Stimulated activated CD4-positive, alpha-beta T cell treated with anti-CD3 and anti-CD28 coated beads, TNF-alpha, amount 100 ng/mL, for 48 hours (primary cell): ENCODE results near the gene TM6SF1.
"Not testable (repeated sequence)": the region's sequence is repeated elsewhere in the genome, so short reads cannot be mapped to it uniquely, and the experiment has no call there.

Experiments
- DNase-seq, 3 donors: peaks; one replicate each; pipeline ENCODE4 v3.0.0-alpha.2; 2020; ENCODE audit warnings: low read depth in 3 of 3

The TM6SF1 gene

DNA sequence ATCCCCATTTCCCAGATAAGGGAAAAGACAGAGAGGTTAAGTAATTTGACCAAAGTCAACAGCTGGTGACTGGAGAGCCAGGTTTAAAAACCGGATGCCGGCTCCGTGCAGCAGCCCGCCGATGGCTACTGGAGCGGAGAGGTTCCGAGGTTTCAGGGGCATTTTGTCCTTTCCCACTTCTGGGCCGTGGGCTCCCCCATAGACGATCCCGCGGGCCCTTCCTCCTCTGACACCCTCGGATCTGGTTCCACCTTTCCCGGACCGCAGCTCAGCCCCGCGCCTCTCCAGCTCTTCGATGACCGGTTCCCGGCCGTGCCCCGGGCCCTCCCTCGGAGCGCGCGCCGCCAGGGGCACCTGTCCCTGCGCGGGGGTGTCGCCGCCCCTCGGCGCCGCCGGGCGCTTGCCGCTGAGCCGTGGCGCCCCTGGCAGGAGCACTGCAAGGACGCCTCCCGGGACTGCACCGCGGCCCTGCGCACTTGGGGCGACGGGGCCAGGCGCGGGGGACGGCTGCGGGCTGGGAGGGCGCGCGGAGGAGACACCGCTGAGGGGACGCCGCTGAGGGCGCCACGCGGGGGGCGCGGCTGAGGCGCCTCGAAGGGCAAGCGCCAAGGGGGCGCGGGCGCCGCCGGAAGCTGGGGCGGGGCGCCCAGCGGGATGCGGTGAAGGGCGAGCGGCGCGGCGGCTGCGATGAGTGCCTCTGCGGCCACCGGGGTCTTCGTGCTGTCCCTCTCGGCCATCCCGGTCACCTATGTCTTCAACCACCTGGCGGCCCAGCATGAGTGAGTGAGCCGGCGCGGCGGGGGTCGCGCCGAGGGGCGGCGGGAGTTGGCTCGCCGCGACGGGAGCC is at the start of gene TM6SF1:
Gene TM6SF1 (plus strand): TSS at position 652 of the 847 bp plus-strand sequence. CDS start 36 bp downstream, at position 688.
- no peak for DNase-seq

DNA sequence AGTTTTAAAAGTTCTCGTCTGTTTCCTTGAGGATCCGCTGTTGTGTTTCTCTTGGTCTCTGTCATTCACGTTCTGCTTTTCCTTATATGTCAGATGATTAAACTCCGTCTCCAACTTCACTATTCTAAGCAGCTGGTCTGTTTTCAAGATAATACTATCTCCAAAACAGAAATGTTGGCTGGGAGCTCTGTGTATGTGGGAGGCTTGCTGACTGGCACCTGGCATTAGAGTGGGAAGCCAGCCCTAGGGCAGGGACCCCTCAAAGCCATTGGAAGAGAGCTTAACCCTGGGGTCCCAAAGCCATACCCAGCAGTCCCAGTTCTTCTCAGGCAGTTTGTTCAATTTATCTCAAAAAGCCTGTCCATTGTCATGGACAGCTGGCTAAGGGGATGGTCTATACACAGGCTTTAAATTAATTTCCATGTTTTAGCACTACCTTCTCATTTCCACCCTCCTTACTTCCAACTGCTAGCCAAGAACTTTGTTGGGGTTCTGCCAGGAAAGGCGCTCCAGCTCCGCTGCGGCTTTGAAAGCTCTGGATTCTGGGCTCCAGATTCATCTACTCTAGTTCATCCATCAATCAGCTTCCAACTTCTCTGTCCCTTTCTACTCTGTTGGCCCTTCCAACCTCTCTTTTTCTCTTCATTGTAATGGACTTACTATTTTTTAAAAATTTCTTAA is 49.6 kb upstream of the TM6SF1 start:
- no peak for DNase-seq

DNA sequence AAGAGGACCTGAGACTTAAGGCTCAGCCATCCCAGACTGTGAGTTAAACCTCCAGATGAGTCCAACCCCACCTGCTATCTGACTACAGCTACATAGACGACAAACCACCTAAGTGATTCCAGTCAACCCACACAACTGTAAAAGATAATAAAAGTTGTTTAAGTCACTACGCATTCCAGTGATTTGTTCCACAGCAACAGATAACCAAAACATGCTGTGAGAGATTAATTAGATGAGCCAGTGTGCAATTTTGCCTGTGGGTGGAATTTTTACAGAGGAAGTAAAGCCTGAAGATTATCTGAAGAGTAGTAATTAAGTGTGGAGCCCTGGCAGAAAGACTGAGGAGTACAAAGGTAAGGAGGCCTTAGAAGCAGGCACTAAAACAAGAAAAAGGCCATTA is 45.8 kb upstream of the TM6SF1 start:
- no peak for DNase-seq

- DNase-seq: no peak
These were observed 44.7 kb upstream of the TM6SF1 start for GRCh38 chr15:83062768-83063180.

GRCh38 chr15:83063551-83063950 is 43.9 kb upstream of the TM6SF1 start:
- no peak for DNase-seq

GRCh38 chr15:83064859-83065258 is 42.6 kb upstream of the TM6SF1 start:
- no peak for DNase-seq

GRCh38 chr15:83065431-83065830 is 42.0 kb upstream of the TM6SF1 start:
- DNase-seq: no peak

GRCh38 chr15:83066034-83066733 is 41.3 kb upstream of the TM6SF1 start:
- DNase-seq: no peak

- DNase-seq: peak; percentile 77 to 90 (median 86)
These were observed 40.5 kb upstream of the TM6SF1 start, which contains the start of gene BTBD1 for GRCh38 chr15:83066734-83067637. BTBD1 (minus strand) TSS chr15:83067252; CDS start chr15:83067151, 101 bp downstream.

DNA sequence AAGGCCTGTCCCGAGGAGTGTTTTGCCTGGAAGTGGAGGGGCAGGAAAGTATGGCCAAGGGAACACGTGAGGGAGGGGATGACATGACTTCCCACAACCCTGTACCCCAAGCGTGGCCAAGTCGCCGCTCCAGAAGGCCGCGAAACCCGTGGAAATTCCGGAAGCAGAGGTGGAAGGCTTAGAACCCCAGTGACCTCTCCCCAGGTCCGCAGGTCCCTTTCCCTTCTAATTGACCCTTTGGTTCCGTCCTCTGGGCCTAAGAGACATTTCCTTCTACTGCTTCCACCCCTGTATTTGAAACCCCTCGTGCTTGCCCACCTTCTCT is 39.8 kb upstream of the TM6SF1 start:
- DNase-seq: no peak

DNA sequence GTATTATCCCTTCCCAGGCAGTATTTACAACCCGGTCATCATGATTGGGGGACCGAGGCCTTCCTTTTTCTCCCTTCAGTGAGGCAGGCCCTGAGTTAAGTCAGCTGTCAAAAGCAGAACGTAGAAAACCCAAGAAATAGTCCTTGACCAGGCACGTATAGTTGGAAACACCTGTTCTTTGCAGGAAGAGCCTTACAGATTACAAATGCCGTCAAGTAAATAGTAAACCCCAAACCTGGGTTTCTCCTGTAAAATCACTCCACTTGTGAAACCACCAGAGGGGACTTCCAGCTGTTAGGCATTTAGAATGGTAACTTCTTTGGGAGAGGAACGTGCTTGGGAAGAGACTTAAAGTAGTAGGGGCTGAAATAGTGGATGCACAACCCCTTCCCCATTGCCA is 39.4 kb upstream of the TM6SF1 start:
- no peak for DNase-seq

DNA sequence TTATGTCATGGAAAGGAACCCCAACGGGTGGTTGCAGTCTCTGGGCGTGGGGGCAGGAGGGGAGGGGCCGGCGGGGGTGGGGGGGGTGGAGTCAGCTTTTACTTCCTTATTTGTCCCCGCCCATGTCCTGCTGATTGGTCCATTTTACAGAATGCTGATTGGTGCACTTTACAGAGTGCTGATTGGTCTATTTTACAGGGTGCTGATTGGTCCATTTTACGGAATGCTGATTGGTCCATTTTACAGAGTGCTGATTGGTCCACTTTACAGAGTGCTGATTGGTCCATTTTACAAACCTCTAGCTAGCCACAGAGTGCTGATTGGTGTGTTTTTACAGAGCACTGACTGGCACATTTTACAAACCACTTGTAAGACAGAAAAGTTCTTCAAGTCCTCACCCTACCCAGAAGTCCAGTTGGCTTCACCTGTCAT is 38.2 kb upstream of the TM6SF1 start:
- DNase-seq: peak in 1 of 3 donors; percentile 20

DNA sequence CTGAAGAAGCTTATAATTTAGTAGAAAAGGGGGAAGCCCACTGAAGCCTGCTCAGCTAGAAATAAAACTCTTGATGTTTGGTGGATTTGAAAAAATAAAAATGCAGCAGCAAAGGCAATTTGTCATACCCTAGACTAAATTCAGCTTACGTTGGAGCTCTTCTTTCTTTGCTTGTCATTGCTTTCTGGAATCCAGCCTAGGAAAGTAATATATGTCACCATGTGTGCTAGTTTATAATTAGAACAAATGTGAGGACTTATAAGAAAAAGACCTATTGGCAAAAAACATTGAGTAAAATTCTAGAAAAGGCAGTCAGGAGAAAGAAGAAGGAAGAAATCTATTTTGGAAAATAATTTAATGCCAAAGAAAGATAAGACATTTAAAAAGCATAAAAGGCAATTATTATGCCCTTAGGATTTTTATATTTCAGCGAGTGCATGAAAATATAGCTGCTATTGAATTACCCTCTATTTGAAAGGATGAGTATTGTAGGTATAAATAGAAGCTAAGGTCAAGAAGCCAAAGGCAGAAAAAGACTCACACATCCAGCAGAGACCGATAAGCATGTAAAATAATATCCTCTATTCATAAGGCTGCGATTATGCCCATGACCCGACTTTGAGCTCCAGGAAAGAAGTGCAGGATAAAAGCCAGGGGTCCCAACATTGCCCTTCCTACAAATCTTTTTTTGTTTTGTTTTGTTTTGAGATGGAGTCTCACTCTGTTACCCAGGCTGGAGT is 29.8 kb upstream of the TM6SF1 start:
- no peak for DNase-seq

GRCh38 chr15:83078712-83079111 is 28.7 kb upstream of the TM6SF1 start:
- DNase-seq: no peak

GRCh38 chr15:83081256-83082014 is 26.0 kb upstream of the TM6SF1 start:
- no peak for DNase-seq

DNA sequence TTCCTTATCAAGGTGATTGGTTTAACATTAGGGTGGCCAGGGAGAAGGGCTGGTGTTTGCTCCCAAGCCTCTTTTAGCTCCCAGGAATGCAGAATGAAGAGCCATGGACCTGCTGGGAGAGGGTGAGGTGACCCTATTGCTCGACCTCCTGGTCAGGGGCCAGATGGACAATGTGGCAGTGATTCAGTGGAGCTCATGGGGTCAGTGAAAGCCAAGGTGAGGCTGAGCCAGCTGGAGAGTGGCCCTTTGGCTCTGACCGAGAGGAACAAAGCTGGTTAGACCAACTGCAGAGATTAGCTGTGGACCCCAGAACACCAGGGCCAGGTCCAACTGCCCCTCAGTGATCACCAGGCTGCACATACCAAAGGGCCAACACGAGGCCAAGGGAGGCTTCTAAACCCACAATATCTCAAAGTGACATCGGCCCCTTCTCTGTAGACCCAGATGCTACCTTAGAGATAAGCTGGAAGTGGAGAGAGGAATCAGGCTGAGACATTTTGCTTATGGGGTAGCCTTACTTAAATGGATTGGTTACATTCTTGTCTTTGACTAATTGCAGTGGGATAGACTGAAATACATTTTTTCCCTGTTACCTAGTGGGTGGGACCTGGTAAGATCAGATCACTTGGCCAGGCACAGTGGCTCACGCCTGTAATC is 24.6 kb upstream of the TM6SF1 start:
- DNase-seq: no peak

DNA sequence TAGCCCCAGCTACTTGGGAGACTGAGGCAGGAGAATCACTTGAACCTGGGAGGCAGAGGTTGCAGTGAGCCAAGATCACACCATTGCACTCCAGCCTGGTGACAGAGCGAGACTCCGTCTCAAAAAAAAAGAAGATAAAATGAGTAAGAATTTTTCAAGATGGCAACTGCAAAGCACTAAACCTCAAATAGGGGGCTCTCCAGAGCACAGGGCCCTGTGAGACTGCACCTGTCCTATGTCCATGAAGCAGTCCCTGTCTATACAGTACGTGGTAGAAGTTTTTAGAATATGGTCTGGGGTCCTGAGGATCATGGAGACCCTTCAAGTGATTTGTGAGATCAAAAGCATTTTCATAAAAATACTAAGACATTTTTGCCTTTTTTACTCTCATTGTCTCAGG is 22.0 kb upstream of the TM6SF1 start:
- not testable (repeated sequence) for DNase-seq

- DNase-seq: not testable (repeated sequence)
These were observed 21.4 kb upstream of the TM6SF1 start for GRCh38 chr15:83085864-83086552.

GRCh38 chr15:83087576-83087975 is 19.9 kb upstream of the TM6SF1 start:
- no peak for DNase-seq
